A549 (cell line): Measurements from ENCODE around the gene LRRD1. TPM values are rescaled to one million over a fixed set of nuclear protein-coding genes. Genes with fewer than 3 reads are reported as not detected.

Experiments
- ATAC-seq, 2 experiments: fragments of 200-7000 bp in 1 of 2; fragments of >200 bp in 1 of 2; cut with Nextera tagmentation in 1 of 2; cut with Tn5 transposase in 1 of 2; 3 replicates each; pipeline versions ENCODE4 v1.8.0 to v1.9.1; 2018 to 2020; ENCODE audit warnings: mild to moderate bottlenecking in 1 of 2, moderate library complexity in 1 of 2
- CTCF ChIA-PET: fragments of 300-600 bp; sonication (Branson Sonifier 250); formaldehyde crosslinking; extraction: SDS; loops from one replicate; lab custom pipeline; 2021; ENCODE audit warnings: antibody characterized with exemption, inconsistent platforms; lab: Yijun Ruan, JAX
- POLR2A ChIA-PET: fragments of 350-600 bp; formaldehyde crosslinking; extraction: SDS; loops from one replicate; lab custom pipeline; 2021; ENCODE audit warnings: antibody characterized with exemption, inconsistent platforms; lab: Yijun Ruan, JAX
- DNase-seq, 2 experiments: peaks; one replicate each; pipeline versions ENCODE4 v3.0.0 to v3.0.0-alpha.2; 2011 to 2016; ENCODE audit warnings: low read depth in 1 of 2, low spot score in 1 of 2
- FAIRE-seq: peaks from 2 replicates; lab custom pipeline; 2011; peaks lifted over from hg19 to GRCh38; lab: Jason Lieb, UNC
- H3K27ac ChIP-seq, 2 experiments: fragments of >200 bp; sonication (Bioruptor Twin); formaldehyde crosslinking; 3 replicates each; pipeline ENCODE4 v1.5.1; 2016 to 2017
- H3K4me1 ChIP-seq: fragments of >200 bp; sonication (Bioruptor Twin); formaldehyde crosslinking; 3 replicates; pipeline ENCODE4 v1.6.1; 2016
- H3K4me2 ChIP-seq: fragments of >200 bp; sonication (Bioruptor Twin); formaldehyde crosslinking; 3 replicates; pipeline ENCODE4 v1.6.1; 2016
- H3K4me3 ChIP-seq: fragments of >200 bp; sonication (Bioruptor Twin); formaldehyde crosslinking; 3 replicates; pipeline ENCODE4 v1.5.1; 2016
- H3K9me3 ChIP-seq: fragments of >200 bp; sonication (Bioruptor Twin); formaldehyde crosslinking; 3 replicates; pipeline ENCODE4 v1.6.1; 2016
- CBX2 ChIP-seq: fragments of 200-600 bp; sonication (generic); IDR thresholded peaks from 2 replicates; pipeline ENCODE4 v1.6.1; 2016; ENCODE audit warnings: low read depth, mild to moderate bottlenecking, borderline replicate concordance
- EHF ChIP-seq: fragments of 250-450 bp; sonication (Bioruptor Pico); IDR thresholded peaks from 2 replicates; pipeline ENCODE4 v1.5.0; 2020; ENCODE audit warnings: mild to moderate bottlenecking
- EHMT2 ChIP-seq: fragments of 200-600 bp; sonication (generic); IDR thresholded peaks from 2 replicates; pipeline ENCODE4 v1.6.1; 2016; ENCODE audit warnings: antibody characterized with exemption, low read depth, mild to moderate bottlenecking, moderate library complexity
- FOSB ChIP-seq: fragments of 250-450 bp; sonication (Bioruptor Pico); IDR thresholded peaks from 2 replicates; pipeline ENCODE4 v1.5.0; 2020; ENCODE audit warnings: mild to moderate bottlenecking, moderate library complexity
- FOXS1 ChIP-seq: fragments of 250-450 bp; sonication (Bioruptor Pico); IDR thresholded peaks from 2 replicates; pipeline ENCODE4 v1.5.0; 2020; ENCODE audit warnings: mild to moderate bottlenecking, moderate library complexity
- GATA3 ChIP-seq: IDR thresholded peaks from 2 replicates; pipeline ENCODE4 v1.6.1; 2012; ENCODE audit warnings: borderline replicate concordance
- HDAC2 ChIP-seq: fragments of 200-600 bp; sonication (generic); IDR thresholded peaks from 2 replicates; pipeline ENCODE4 v1.6.1; 2016
- HOXB5 ChIP-seq: fragments of 250-450 bp; sonication (Bioruptor Pico); IDR thresholded peaks from 2 replicates; pipeline ENCODE4 v1.5.0; 2020; ENCODE audit warnings: mild to moderate bottlenecking, moderate library complexity
- JUN ChIP-seq, 2 experiments: fragments of >200 bp; sonication (Bioruptor Twin); formaldehyde crosslinking; IDR thresholded peaks; 2 replicates in 1 of 2; 3 replicates in 1 of 2; pipeline ENCODE4 v1.6.1; 2016 to 2017
- JUNB ChIP-seq: fragments of >200 bp; sonication (Bioruptor Twin); formaldehyde crosslinking; IDR thresholded peaks from 2 replicates; pipeline ENCODE4 v1.6.1; 2016
- KDM5A ChIP-seq: fragments of 200-600 bp; sonication (generic); IDR thresholded peaks from 2 replicates; pipeline ENCODE4 v1.6.1; 2016; ENCODE audit warnings: antibody characterized with exemption, mild to moderate bottlenecking
- MAFK ChIP-seq: fragments of 450-650 bp; IDR thresholded peaks from 2 replicates; pipeline ENCODE4 v1.6.1; 2014; ENCODE audit not compliant: partially characterized antibody
- MAZ ChIP-seq: fragments of 150-350 bp; IDR thresholded peaks from 2 replicates; pipeline ENCODE4 v1.6.1; 2014; ENCODE audit warnings: antibody characterized with exemption, low read depth, low read length, borderline replicate concordance
- NFE2L2 ChIP-seq: fragments of 150-350 bp; conservative IDR thresholded peaks from 2 replicates; pipeline ENCODE4 v1.6.1; 2014; ENCODE audit warnings: low read length
- NPAS2 ChIP-seq: fragments of 250-450 bp; sonication (Bioruptor Pico); IDR thresholded peaks from 2 replicates; pipeline ENCODE4 v1.8.0; 2022; ENCODE audit warnings: mild to moderate bottlenecking, moderate library complexity, borderline replicate concordance
- NR3C1 ChIP-seq: fragments of >200 bp; sonication (Bioruptor Twin); formaldehyde crosslinking; IDR thresholded peaks from 3 replicates; pipeline ENCODE4 v1.6.1; 2017
- PHF8 ChIP-seq: fragments of 200-600 bp; sonication (generic); IDR thresholded peaks from 2 replicates; pipeline ENCODE4 v1.6.1; 2016; ENCODE audit warnings: low read depth, mild to moderate bottlenecking, antibody characterized with exemption, moderate library complexity, borderline replicate concordance
- RAD21 ChIP-seq, 2 experiments: fragments of >200 bp in 1 of 2; sonication (Bioruptor Twin) in 1 of 2; formaldehyde crosslinking in 1 of 2; IDR thresholded peaks in 1 of 2; conservative IDR thresholded peaks in 1 of 2; 2 replicates in 1 of 2; 3 replicates in 1 of 2; pipeline ENCODE4 v1.6.1; 2012 to 2018; ENCODE audit warnings: inconsistent platforms in 1 of 2
- SMC3 ChIP-seq: fragments of >200 bp; sonication (Bioruptor Twin); formaldehyde crosslinking; IDR thresholded peaks from 3 replicates; pipeline ENCODE4 v1.6.1; 2018; ENCODE audit warnings: inconsistent platforms
- TP53 ChIP-seq: fragments of 250-450 bp; sonication (Bioruptor Pico); IDR thresholded peaks from 2 replicates; pipeline ENCODE4 v1.5.0; 2021; ENCODE audit warnings: mild to moderate bottlenecking, moderate library complexity
- ZC3H11A ChIP-seq: fragments of 450-650 bp; IDR thresholded peaks from 2 replicates; pipeline ENCODE4 v1.6.1; 2014; ENCODE audit warnings: antibody characterized with exemption, mild to moderate bottlenecking
- ZNF302 ChIP-seq: fragments of 250-450 bp; sonication (Bioruptor Pico); IDR thresholded peaks from 2 replicates; pipeline ENCODE4 v1.9.0; 2021; ENCODE audit warnings: inconsistent platforms, mild to moderate bottlenecking, moderate library complexity
- WGBS: methylation state at CpG from one replicate; pipeline ENCODE4 v1.1.6; 2017; ENCODE audit errors: missing lambda C conversion rate; 5-methylcytosine and 5-hydroxymethylcytosine counted together
- polyA minus RNA-seq: library from RNA; depleted of rRNA, polyadenylated mRNA; stranded (reverse); fragments of >200 nt; gene quantifications from 2 replicates; pipeline ENCODE4 v1.2.3, GENCODE V29; 2011; rRNA and poly(A)+ RNA removed
- polyA plus RNA-seq, 4 experiments: library from polyadenylated mRNA; depleted of rRNA in 3 of 4; stranded (reverse); fragments of >200 nt; fragmentation: RNase III in 1 of 4; extraction: RNeasy Plus Mini Kit Qiagen cat#74134 plus additional on column Dnase treatment in 1 of 4; gene quantifications; 2 replicates in 3 of 4; 3 replicates in 1 of 4; pipeline ENCODE4 v1.2.3, GENCODE V29; 2011 to 2017
- TF ChIP-seq, protein P1 (sequence below): fragments of 250-450 bp; sonication (Bioruptor Pico); IDR thresholded peaks from 2 replicates; pipeline ENCODE4 v1.5.0; 2020; ENCODE audit warnings: low read depth, mild to moderate bottlenecking, moderate library complexity
- TF ChIP-seq, protein P2 (sequence below): IDR thresholded peaks from 2 replicates; pipeline ENCODE4 v1.6.1; 2012; ENCODE audit warnings: low read depth, borderline replicate concordance
- TF ChIP-seq, protein P3 (sequence below): IDR thresholded peaks from 2 replicates; pipeline ENCODE4 v1.6.1; 2012
- TF ChIP-seq, protein P4 (sequence below): fragments of >200 bp; sonication (Bioruptor Twin); formaldehyde crosslinking; IDR thresholded peaks from 3 replicates; pipeline ENCODE4 v1.5.1; 2016
- TF ChIP-seq, protein P5 (sequence below): fragments of >200 bp; sonication (Bioruptor Twin); formaldehyde crosslinking; IDR thresholded peaks from 2 replicates; pipeline ENCODE4 v1.6.1; 2016
- TF ChIP-seq, protein P6 (sequence below): fragments of 200-600 bp; sonication (generic); IDR thresholded peaks from 2 replicates; pipeline ENCODE4 v1.6.1; 2016; ENCODE audit warnings: antibody characterized with exemption, mild to moderate bottlenecking, moderate library complexity
- TF ChIP-seq, protein P7 (sequence below): fragments of >200 bp; sonication (Bioruptor Twin); formaldehyde crosslinking; IDR thresholded peaks from 3 replicates; pipeline ENCODE4 v1.6.1; 2016

Gene LRRD1
- not detected in 2 replicates for polyA plus RNA-seq (2011; rRNA removed)
- not detected in 2 replicates for polyA plus RNA-seq (2012; cell fraction: cytosol; rRNA removed)
- polyA plus RNA-seq (2012; cell fraction: nucleus; rRNA removed): not detected in 2 replicates
- polyA plus RNA-seq (2017; fragmentation: RNase III; extraction: RNeasy Plus Mini Kit Qiagen cat#74134 plus additional on column Dnase treatment): not detected in 3 replicates
- polyA minus RNA-seq: not detected in 2 replicates

DNA sequence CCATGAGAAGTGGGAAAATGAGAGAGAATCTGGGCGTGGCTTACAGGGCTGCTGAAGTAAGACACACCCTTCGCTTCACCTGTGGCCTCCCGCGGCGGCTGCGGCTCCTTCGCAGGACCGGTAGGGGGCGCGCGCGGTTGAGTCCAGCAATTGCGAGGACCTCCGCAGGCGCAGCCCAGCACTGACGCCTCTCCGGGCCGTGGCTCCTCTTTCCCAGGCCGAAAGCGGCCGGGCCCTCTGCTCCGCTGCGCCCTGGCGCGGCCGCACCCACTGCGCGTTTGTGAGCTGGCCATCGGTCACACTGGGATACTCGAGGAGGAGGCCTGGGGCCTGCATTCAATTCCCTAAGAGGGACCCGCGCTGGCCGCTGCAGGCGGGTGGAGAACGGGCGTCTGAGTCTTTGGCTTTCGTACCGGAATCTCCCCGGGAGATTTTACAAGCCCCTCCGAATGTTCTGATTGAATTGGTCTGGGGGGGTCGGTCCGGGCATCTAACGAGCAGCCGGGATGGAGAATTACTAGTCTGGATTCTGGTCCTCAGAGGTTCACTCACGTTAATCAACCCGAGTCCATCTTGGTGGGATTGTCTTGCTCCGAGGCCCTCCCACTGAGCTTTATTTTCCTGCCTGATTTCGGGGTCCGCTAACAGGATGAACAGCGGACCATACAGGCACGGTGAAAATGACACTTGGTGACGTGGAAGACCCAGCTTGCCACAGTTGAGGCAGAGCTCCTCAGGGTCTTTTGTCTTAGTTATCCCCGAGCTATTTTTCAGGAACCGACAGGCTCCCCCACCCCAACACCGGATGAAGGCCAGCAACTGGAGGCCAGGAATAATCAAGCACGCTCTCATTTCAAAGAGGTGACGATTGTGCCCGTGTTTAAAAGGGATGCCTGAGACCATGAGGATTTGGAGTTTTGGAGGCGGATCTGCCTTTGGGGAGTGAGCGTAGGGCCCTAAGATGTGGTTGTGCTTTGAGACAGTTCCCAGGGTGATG, at the start of gene LRRD1:
Gene LRRD1, minus strand, starts transcription at position 215 of the 997 bp plus-strand sequence. CDS start 13,940 bp downstream, outside the sequence.
- Histone ChIP-seq H3K4me2 (peak within 1 kb of the TSS; percentile 71), H3K4me3 (peak within 1 kb of the TSS; percentile 40), H3K27ac (peak within 1 kb of the TSS; percentile 57 to 79), H3K4me1 (no peaks in the 10 kb centered on the region), H3K9me3 (peaks cover 18% of the 10 kb centered on the region; the same call in 1 of the 3 replicates)
- ATAC-seq (peak; percentile 99), DNase-seq (peak; percentile 65 to 90), FAIRE-seq (no peak)
- 44% methylated on average over 34 of the region's 60 CpGs for WGBS
- CTCF ChIA-PET: interaction anchor here (0.8 to 1.7 kb wide), 18 partner anchors 8 to 299 kb away, joined by 3 to 6 read pairs (median 4); partner anchors contain the start of genes CYP51A1 and GATAD1
- POLR2A ChIA-PET: no interaction called here
- TF ChIP-seq ZC3H11A: no peak
- TF ChIP-seq PHF8: no peak
- TF ChIP-seq, protein P1, sequence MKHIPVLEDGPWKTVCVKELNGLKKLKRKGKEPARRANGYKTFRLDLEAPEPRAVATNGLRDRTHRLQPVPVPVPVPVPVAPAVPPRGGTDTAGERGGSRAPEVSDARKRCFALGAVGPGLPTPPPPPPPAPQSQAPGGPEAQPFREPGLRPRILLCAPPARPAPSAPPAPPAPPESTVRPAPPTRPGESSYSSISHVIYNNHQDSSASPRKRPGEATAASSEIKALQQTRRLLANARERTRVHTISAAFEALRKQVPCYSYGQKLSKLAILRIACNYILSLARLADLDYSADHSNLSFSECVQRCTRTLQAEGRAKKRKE (CRISPR knock-in tag): no peak
- TF ChIP-seq FOXS1 (CRISPR knock-in tag): no peak
- TF ChIP-seq HOXB5 (CRISPR knock-in tag): no peak
- no peak for TF ChIP-seq GATA3
- peak; percentile 59 to 64 for TF ChIP-seq RAD21 (conservative IDR thresholded peaks at IDR 0.05 in 1 of 2, IDR thresholded peaks at IDR 0.05 in 1 of 2)
- no peak for TF ChIP-seq EHMT2
- TF ChIP-seq JUN (IDR thresholded peaks at IDR 0.05): no peak
- TF ChIP-seq, protein P2, sequence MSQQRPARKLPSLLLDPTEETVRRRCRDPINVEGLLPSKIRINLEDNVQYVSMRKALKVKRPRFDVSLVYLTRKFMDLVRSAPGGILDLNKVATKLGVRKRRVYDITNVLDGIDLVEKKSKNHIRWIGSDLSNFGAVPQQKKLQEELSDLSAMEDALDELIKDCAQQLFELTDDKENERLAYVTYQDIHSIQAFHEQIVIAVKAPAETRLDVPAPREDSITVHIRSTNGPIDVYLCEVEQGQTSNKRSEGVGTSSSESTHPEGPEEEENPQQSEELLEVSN: peak; percentile 50; the same call in 1 of the 2 replicates
- TF ChIP-seq FOSB (CRISPR knock-in tag): no peak
- TF ChIP-seq EHF (CRISPR knock-in tag): no peak
- no peak for TF ChIP-seq NR3C1
- no peak for TF ChIP-seq CBX2
- TF ChIP-seq, protein P3, sequence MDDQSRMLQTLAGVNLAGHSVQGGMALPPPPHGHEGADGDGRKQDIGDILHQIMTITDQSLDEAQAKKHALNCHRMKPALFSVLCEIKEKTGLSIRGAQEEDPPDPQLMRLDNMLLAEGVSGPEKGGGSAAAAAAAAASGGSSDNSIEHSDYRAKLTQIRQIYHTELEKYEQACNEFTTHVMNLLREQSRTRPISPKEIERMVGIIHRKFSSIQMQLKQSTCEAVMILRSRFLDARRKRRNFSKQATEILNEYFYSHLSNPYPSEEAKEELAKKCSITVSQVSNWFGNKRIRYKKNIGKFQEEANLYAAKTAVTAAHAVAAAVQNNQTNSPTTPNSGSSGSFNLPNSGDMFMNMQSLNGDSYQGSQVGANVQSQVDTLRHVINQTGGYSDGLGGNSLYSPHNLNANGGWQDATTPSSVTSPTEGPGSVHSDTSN: no peak
- TF ChIP-seq HDAC2: no peak
- TF ChIP-seq, protein P4, sequence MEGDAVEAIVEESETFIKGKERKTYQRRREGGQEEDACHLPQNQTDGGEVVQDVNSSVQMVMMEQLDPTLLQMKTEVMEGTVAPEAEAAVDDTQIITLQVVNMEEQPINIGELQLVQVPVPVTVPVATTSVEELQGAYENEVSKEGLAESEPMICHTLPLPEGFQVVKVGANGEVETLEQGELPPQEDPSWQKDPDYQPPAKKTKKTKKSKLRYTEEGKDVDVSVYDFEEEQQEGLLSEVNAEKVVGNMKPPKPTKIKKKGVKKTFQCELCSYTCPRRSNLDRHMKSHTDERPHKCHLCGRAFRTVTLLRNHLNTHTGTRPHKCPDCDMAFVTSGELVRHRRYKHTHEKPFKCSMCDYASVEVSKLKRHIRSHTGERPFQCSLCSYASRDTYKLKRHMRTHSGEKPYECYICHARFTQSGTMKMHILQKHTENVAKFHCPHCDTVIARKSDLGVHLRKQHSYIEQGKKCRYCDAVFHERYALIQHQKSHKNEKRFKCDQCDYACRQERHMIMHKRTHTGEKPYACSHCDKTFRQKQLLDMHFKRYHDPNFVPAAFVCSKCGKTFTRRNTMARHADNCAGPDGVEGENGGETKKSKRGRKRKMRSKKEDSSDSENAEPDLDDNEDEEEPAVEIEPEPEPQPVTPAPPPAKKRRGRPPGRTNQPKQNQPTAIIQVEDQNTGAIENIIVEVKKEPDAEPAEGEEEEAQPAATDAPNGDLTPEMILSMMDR: peak; percentile 81
- no peak for TF ChIP-seq JUNB
- no peak for TF ChIP-seq KDM5A
- TF ChIP-seq NFE2L2: no peak
- no peak for TF ChIP-seq MAFK
- TF ChIP-seq, protein P5, sequence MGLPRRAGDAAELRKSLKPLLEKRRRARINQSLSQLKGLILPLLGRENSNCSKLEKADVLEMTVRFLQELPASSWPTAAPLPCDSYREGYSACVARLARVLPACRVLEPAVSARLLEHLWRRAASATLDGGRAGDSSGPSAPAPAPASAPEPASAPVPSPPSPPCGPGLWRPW: no peak
- TF ChIP-seq NPAS2: no peak
- TF ChIP-seq ZNF302: no peak
- TF ChIP-seq MAZ: no peak
- peak; percentile 62; the same call in 2 of the 3 replicates for TF ChIP-seq SMC3
- TF ChIP-seq, protein P6, sequence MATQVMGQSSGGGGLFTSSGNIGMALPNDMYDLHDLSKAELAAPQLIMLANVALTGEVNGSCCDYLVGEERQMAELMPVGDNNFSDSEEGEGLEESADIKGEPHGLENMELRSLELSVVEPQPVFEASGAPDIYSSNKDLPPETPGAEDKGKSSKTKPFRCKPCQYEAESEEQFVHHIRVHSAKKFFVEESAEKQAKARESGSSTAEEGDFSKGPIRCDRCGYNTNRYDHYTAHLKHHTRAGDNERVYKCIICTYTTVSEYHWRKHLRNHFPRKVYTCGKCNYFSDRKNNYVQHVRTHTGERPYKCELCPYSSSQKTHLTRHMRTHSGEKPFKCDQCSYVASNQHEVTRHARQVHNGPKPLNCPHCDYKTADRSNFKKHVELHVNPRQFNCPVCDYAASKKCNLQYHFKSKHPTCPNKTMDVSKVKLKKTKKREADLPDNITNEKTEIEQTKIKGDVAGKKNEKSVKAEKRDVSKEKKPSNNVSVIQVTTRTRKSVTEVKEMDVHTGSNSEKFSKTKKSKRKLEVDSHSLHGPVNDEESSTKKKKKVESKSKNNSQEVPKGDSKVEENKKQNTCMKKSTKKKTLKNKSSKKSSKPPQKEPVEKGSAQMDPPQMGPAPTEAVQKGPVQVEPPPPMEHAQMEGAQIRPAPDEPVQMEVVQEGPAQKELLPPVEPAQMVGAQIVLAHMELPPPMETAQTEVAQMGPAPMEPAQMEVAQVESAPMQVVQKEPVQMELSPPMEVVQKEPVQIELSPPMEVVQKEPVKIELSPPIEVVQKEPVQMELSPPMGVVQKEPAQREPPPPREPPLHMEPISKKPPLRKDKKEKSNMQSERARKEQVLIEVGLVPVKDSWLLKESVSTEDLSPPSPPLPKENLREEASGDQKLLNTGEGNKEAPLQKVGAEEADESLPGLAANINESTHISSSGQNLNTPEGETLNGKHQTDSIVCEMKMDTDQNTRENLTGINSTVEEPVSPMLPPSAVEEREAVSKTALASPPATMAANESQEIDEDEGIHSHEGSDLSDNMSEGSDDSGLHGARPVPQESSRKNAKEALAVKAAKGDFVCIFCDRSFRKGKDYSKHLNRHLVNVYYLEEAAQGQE: no peak
- TF ChIP-seq, protein P7, sequence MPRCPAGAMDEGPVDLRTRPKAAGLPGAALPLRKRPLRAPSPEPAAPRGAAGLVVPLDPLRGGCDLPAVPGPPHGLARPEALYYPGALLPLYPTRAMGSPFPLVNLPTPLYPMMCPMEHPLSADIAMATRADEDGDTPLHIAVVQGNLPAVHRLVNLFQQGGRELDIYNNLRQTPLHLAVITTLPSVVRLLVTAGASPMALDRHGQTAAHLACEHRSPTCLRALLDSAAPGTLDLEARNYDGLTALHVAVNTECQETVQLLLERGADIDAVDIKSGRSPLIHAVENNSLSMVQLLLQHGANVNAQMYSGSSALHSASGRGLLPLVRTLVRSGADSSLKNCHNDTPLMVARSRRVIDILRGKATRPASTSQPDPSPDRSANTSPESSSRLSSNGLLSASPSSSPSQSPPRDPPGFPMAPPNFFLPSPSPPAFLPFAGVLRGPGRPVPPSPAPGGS: no peak
- TF ChIP-seq TP53 (CRISPR knock-in tag): no peak
